ENCODE measurements around the gene PCNX2.

The PCNX2 gene

DNA sequence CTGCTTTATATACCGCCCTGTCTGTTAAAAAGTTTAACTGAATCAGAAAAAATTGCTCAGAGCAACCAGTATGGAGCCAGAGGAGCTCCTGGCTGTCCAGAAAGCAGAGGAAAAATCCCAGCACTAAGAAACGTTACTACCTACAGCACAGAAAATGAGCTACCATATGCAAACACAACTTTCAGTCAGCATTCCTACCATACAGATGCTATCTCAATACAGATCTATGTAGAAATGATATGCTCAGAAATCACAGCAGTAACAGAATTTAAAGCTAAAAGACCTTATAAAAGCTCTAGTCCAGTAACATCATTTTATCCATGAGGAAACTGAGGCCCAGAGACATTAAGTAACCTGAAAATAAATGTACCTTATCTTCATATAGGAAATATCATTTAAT is 38.7 kb downstream of the PCNX2 start:
- DNase-seq: no peak

- no peak for DNase-seq
These were observed 39.3 kb downstream of the PCNX2 start for GRCh38 chr1:233256191-233256590.

DNA sequence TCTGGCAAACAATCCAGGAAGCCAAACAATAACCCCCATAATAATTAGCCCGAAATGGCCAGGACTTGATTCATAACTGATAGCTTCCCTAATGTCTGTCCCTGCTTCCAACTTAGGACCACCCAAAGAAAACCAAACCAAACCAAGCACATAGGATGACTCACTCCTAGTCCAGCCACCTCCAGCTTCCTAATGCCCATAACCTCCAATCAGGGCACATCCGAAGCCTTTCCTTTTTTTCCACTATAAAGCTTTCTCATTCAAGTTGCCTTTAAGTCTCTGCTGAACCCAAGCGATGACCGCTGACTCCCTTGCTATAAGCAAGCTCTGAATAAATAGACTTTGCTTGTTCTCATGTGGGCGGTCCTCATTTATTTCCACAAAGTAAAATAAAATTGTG is 40.4 kb downstream of the PCNX2 start:
- no peak for DNase-seq

DNA sequence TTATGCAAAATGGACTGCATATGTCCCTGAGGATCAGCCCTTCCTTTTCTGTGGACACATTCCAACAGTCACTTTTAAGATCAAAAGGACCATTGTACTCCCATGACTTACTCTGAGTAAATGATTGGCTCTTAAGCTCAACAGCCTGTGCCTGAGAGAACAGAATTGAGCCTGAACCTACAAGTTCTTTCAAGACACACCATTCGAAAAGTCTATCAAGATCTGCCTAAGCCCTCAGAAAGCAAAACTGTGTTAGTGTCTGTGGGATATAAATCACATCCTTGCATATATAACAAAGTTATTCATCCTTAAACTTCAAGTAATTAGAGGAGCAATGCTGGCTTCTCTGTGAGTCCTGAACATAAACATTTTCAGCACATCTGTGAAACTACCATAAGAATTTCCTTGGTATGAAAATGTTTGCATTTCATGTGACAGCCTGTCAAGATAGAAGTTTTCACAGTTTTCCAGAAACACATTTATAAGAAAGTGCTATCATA is 41.6 kb downstream of the PCNX2 start:
- no peak for DNase-seq

GRCh38 chr1:233253231-233253831 is 42.2 kb downstream of the PCNX2 start:
- DNase-seq: no peak

GRCh38 chr1:233252441-233252840 is 43.1 kb downstream of the PCNX2 start:
- DNase-seq: no peak

GRCh38 chr1:233251201-233251720 is 44.3 kb downstream of the PCNX2 start:
- DNase-seq: no peak

DNA sequence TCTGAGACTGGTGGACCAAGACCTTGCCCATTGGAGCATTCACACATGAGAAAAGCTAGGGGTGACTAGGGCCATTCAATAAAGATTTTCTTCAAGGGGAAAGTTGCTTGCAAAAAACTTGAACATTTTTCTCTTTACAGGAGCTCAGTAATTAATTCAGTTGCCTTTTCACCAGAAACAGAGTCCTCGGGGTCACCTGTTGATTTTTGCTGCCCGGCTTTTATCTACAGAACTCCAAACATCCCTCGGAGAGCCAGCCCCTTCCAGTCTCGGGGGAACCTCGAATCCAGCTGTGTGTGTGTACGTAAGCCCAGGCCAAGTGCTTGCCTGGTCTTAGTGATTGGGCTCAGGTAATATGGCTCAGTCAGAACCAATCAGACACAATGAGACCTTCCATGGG is 47.5 kb downstream of the PCNX2 start:
- DNase-seq: no peak

DNA sequence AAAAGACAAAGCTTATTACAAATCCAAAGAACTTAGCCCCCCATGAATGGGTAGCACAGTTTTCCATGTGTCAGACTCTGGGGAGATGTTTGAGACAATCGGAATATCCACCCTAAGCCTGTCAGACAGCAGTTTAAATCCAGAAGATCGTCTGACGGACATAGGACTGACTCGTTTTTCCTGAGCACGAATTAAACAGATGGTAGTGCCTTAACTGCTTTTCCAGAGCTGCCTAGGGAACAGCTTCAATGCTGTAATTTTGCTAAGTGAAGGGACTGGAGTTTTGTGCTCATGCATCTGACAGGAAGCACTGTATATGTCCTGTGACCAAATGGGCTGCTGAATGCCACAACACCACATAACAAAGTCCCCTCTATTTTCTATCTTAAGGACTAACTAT is 48.6 kb downstream of the PCNX2 start:
- no peak for DNase-seq

GRCh38 chr1:233245191-233245765 is 50.2 kb downstream of the PCNX2 start:
- peak; percentile 60 for DNase-seq

DNA sequence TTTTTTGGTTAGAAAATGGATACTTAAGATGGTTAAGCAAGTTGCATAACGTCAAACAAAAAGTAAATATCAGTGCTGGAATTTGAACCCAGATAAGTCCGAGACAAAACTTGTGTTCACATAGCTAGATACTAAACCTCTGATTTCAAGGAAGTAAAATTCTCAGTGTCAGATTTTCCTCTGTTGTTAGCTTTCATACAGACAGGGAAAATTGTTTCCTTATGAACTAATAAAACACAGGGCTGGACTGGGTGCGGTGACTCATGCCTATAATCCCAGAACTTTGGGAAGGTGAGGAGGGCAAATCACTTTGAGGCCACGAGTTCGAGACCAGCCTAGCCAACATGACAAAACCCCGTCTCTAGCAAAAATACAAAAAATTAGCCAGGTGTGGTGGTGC is 51.3 kb downstream of the PCNX2 start:
- DNase-seq: no peak

DNA sequence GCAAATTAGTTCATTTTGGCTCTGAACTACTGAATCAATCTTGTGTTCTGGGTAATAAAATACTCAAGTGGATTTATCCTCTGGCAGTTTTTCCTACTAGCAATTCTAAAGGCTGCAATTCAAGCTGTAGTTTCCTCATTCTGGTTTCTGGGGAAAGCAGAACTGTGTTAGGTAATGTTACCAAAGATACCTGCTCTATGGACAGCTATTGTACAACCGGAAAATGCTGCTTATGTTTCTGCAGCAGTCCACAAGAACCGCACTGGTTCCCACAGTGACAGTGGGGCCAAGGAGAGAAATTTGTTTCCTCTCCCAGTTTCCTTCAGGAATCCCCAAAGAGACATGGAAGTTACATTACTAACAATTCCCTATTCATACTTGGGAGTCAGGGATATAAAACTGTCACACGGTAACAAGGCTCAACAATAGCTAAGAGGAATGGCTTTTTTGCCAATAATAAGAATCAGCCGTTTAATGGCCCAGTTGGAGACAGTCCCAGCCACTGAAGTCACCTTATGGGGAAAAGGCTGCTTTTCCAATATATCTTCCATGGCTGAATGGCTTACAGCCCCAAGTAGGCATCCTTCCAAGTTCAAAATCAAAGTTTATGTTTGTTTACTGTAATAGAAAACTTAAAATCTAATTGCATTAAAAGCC is 52.6 kb downstream of the PCNX2 start:
- DNase-seq: no peak

GRCh38 chr1:233241759-233242158 is 53.8 kb downstream of the PCNX2 start:
- no peak for DNase-seq

DNA sequence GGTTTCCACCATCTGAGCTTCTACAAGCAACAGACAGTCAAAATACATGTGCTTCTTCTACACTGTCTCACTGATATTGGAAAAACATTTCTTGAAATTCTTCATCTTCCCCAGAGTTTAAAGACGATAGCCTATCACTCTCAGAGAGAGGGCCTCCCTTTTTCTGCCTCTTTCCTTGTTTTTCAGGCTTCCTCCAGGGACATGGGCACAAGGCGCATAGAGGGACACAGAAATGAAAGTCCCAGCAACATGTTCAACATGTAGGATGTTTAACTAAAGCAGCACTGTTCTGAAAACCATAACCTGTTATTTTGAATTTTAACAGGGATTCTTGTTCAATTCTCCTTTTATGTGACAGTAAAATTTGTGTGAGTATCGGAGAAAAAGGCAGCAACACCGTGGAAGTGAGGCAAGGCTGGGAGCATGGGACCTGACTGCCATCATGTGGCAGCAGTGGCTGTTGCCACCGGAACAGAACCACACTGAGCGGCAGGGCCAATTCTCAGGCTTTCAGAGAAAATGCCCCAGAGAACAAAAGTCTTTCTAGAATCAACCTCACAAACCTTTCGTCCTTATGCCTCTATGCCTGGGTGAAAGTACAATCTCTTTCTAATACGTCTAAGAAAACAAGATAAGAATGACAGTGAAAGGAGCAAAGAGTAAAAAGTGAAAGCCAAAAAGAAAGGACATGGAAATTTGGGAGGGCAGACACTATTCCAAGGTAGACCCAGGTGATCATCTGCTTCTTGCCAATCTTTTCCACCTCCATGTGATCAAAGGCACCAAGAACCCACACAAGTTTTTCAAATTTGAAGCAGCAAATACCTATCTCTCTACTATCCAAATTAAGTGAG is 54.5 kb downstream of the PCNX2 start:
- peak; percentile 75 for DNase-seq

- DNase-seq: no peak
These were observed 55.2 kb downstream of the PCNX2 start for GRCh38 chr1:233240371-233240770.

- no peak for DNase-seq
These were observed 56.6 kb downstream of the PCNX2 start for GRCh38 chr1:233238884-233239431.

DNA sequence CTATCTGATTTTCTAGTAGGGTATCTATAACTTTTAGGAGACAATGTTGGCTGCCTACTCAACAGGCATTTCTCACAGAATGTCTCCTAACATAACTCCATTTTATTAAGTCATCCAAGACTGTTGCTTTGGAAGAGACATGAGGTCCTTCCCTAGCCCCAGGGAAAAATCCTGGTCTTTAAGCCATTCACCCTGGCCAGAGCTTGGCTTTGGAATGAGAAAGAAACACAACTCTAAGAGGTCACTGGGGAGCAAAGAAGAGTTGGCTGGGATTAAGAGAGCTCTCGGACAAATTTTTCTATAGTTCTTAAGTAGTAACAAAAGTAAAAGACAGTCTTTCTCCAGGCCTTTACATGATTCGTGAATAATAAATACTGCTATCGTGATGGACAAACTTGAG is 57.9 kb downstream of the PCNX2 start:
- no peak for DNase-seq

DNA sequence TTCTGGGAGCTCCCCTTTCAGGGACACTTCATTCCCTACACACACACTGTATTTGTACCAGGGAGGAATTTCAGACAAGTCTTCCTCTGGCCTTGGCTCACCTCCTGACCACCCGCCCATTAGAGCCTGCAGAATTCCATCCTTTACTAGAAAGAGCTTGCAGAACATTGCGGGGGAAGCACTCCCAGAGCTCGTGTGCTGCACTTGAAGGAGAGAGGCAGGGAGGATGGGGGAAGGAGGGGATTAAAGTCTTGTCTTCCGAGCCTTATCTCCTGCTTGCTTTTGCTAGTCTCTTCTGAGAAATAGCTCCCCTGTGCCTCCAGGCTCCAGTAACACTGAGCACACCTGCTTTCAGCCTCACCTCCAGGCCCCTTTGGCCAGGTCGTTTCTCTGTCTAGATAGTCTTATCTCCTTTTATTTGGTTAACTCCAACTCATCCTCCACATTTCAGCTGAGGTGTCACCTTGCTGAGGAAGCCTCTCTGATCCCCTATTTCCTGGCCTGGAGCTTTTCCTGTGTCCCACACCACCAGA is 62.0 kb downstream of the PCNX2 start:
- peak; percentile 67 for DNase-seq

- no peak for DNase-seq
These were observed 65.5 kb downstream of the PCNX2 start for GRCh38 chr1:233230011-233230410.

- no peak for DNase-seq
These were observed 66.2 kb downstream of the PCNX2 start for GRCh38 chr1:233229288-233229687.

GRCh38 chr1:233227930-233228465 is 67.5 kb downstream of the PCNX2 start:
- DNase-seq: no peak

GRCh38 chr1:233224311-233224710 is 71.2 kb downstream of the PCNX2 start:
- no peak for DNase-seq
